AG04450 (cell line): ENCODE measurements around the gene CABP5. TPM values are rescaled to one million over a fixed set of nuclear protein-coding genes. Genes with fewer than 3 reads are reported as not detected.
"Not testable (repeated sequence)": the region's sequence is repeated elsewhere in the genome, so short reads cannot be mapped to it uniquely, and the experiment has no call there.

Source experiments
- CTCF ChIA-PET: fragments of 300-600, 350-600 bp; formaldehyde crosslinking; extraction: SDS; loops from one replicate; lab custom pipeline; 2022; ENCODE audit warnings: antibody characterized with exemption, inconsistent platforms; lab: Charles Lee
- POLR2A ChIA-PET: fragments of 350-600 bp; formaldehyde crosslinking; extraction: SDS; loops from one replicate; lab custom pipeline; 2021; ENCODE audit warnings: antibody characterized with exemption, inconsistent platforms; lab: Yijun Ruan, JAX
- DNase-seq: peaks from one replicate; pipeline ENCODE4 v3.0.0-alpha.2; 2011; ENCODE audit warnings: low read depth, low spot score
- H3K27ac ChIP-seq: one replicate; pipeline ENCODE4 v1.5.1; 2012; ENCODE audit warnings: low read depth, low read length, control low read depth
- H3K27me3 ChIP-seq: one replicate; pipeline ENCODE4 v1.6.0; 2012; ENCODE audit warnings: low read length; ENCODE audit not compliant: control insufficient read depth, insufficient read depth
- H3K4me3 ChIP-seq: 2 replicates; pipeline ENCODE4 v1.5.1; 2011; ENCODE audit warnings: mild to moderate bottlenecking, low read depth, low read length, control low read depth
- H3K9me3 ChIP-seq: 2 replicates; pipeline ENCODE4 v1.5.1; 2012; ENCODE audit warnings: low read length; ENCODE audit not compliant: control insufficient read depth, insufficient read depth
- CTCF ChIP-seq: IDR thresholded peaks from 2 replicates; pipeline ENCODE4 v1.5.1; 2011; ENCODE audit warnings: low read depth, low read length, control low read depth, inconsistent platforms
- polyA plus RNA-seq: library from polyadenylated mRNA; depleted of rRNA; stranded (reverse); fragments of >200 nt; gene quantifications from 2 replicates; pipeline ENCODE4 v1.2.3, GENCODE V29; 2011

CABP5 gene
- polyA plus RNA-seq, 1 experiment = not detected

- POLR2A ChIA-PET = no interaction called here
- H3K4me3 ChIP-seq = no peak overlapping the region
- no peak overlapping the region for H3K27ac ChIP-seq
- CTCF ChIA-PET = interaction anchor here (1.5 kb wide), 1 partner anchor 23 kb away, joined by 3 read pairs; no protein-coding TSS in a partner anchor
- DNase-seq = no peak
- H3K9me3 ChIP-seq = peaks cover 12% of the 10 kb centered on the region; the same call in 1 of the 2 replicates
- TF ChIP-seq CTCF = no peak
- peaks cover 6% of the 10 kb centered on the region for H3K27me3 ChIP-seq
Measured at GRCh38 chr19:48085076-48085475, 41.2 kb upstream of the CABP5 start.

- Histone ChIP-seq H3K9me3 (peaks cover 7% of the 10 kb centered on the region; the same call in 1 of the 2 replicates), H3K27ac (no peak overlapping the region), H3K4me3 (no peak overlapping the region), H3K27me3 (no peaks in the 10 kb centered on the region)
- TF ChIP-seq CTCF = no peak
- POLR2A ChIA-PET = interaction anchor here (0.7 kb wide), 1 partner anchor 373 kb away, joined by 4 read pairs; no protein-coding TSS in a partner anchor
- CTCF ChIA-PET = interaction anchor here (0.6 kb wide), 1 partner anchor 25 kb away, joined by 3 read pairs; no protein-coding TSS in a partner anchor
- DNase-seq = no peak
Measured at GRCh38 chr19:48081106-48081505, 37.2 kb upstream of the CABP5 start.

- DNase-seq, H3K9me3 ChIP-seq, H3K27me3 ChIP-seq, H3K4me3 ChIP-seq, POLR2A ChIA-PET, H3K27ac ChIP-seq: not testable (repeated sequence)
- CTCF ChIA-PET = interaction anchor here (0.6 kb wide), 1 partner anchor 155 kb away, joined by 3 read pairs; no protein-coding TSS in a partner anchor
Measured at GRCh38 chr19:48070177-48070769, 26.4 kb upstream of the CABP5 start.

DNA sequence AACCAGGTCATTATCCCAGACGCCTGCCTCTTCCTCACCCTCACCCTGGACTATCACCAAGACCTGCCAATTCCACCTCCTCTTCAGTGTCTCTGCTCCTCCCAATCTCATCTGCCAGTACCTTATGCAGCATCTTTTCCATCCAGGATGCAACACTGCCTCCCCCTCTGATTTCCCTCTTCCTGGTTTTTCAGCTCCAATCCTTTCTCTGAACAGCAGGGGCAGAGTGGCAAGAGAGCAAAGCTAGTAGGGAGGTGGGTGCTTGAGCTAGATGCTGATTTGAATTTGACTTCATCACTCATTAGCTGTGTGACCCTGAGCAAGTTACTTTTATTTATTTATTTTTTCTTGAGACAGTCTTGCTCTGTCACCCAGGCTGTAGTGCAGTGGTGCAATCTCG is 25.6 kb upstream of the CABP5 start:
- no peak overlapping the region for H3K27ac ChIP-seq
- CTCF ChIA-PET = no interaction called here
- no peak for DNase-seq
- no peaks in the 10 kb centered on the region for H3K27me3 ChIP-seq
- no peak overlapping the region for H3K4me3 ChIP-seq
- no peaks in the 10 kb centered on the region for H3K9me3 ChIP-seq
- no peak for TF ChIP-seq CTCF
- POLR2A ChIA-PET = no interaction called here

- no peak for TF ChIP-seq CTCF
- Histone ChIP-seq H3K27me3 (peaks cover 2% of the 10 kb centered on the region), H3K27ac (no peak overlapping the region), H3K9me3 (no peaks in the 10 kb centered on the region), H3K4me3 (no peak overlapping the region)
- CTCF ChIA-PET = no interaction called here
- no peak for DNase-seq
- POLR2A ChIA-PET = no interaction called here
Measured at GRCh38 chr19:48064509-48064908, 20.6 kb upstream of the CABP5 start.
